MM.1S (cell line): ENCODE measurements around the gene CXCL6.

Experiments
- CTCF ChIP-seq: fragments of 300-600 bp; sonication (generic); IDR thresholded peaks from 2 replicates; pipeline ENCODE4 v1.5.1; 2016; ENCODE audit warnings: antibody characterized with exemption, low read length, mixed read lengths
- EZH2 ChIP-seq: fragments of 300-600 bp; sonication (generic); optimal IDR thresholded peaks from 2 replicates; pipeline ENCODE3; 2017; ENCODE audit warnings: low read depth, mild to moderate bottlenecking, antibody characterized with exemption, low read length, mixed read lengths
- EZH2phosphoT487 ChIP-seq: fragments of 300-600 bp; sonication (generic); IDR thresholded peaks from 2 replicates; pipeline ENCODE4 v1.6.1; 2018; ENCODE audit warnings: antibody characterized with exemption, low read length

- TF ChIP-seq CTCF, result no peak
- TF ChIP-seq EZH2phosphoT487, result no peak
- TF ChIP-seq EZH2, result no peak
Measured at GRCh38 chr4:73836373-73837279, at the start of gene CXCL6.
